ENCODE results near the gene PDE6C. TPM values are rescaled to one million over a fixed set of nuclear protein-coding genes. Genes with fewer than 3 reads are reported as not detected.

PDE6C gene
- total RNA-seq, 2 donors from 2014 or later: not detected

DNA sequence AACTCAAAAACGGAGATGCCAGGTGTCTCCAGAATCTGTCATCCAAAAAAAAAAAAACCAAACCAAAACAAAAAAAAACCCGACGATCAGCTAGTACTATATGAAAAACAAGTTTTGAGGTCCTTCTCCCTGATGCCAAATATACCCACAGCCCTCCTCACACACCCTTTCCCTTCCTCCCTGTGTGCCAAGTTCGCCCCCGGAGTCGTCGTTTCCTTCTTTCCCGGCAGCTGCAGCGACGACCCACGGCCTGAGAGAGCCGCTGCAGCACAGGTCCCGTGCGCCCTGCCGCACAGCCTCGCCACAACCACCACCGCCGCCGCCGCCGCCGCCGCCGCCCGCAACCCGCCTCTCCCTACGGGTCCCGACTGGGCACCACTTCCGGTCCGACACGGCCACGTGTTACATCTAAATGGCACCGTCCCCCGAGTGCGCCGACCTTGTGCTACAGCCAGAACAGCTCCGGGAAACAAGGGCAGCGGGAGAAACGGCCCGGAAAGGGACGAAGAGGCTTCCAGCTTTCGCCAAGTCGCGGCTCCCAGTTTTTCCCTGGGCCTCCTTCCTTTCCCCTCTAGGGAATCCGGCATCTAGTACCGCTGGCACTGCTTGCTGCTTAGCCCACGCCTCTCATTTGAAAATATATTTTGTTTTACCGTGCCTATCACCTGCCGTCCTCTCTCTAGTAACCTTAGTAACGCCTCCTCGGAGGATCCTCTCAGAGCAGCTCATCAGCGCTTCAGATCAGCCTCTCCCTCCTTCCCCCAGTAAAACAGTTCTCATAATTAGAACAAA lies 90.1 kb downstream of the PDE6C start, which contains the start of gene FRA10AC1:
TSS of gene FRA10AC1 (minus strand) at position 383 of the 792 bp plus-strand sequence. CDS start 2,486 bp downstream, outside the sequence.
- TF ChIP-seq, protein P1, sequence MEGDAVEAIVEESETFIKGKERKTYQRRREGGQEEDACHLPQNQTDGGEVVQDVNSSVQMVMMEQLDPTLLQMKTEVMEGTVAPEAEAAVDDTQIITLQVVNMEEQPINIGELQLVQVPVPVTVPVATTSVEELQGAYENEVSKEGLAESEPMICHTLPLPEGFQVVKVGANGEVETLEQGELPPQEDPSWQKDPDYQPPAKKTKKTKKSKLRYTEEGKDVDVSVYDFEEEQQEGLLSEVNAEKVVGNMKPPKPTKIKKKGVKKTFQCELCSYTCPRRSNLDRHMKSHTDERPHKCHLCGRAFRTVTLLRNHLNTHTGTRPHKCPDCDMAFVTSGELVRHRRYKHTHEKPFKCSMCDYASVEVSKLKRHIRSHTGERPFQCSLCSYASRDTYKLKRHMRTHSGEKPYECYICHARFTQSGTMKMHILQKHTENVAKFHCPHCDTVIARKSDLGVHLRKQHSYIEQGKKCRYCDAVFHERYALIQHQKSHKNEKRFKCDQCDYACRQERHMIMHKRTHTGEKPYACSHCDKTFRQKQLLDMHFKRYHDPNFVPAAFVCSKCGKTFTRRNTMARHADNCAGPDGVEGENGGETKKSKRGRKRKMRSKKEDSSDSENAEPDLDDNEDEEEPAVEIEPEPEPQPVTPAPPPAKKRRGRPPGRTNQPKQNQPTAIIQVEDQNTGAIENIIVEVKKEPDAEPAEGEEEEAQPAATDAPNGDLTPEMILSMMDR (IDR thresholded peaks at IDR 0.05): no peak
- peak within 1 kb of the TSS; percentile 74 to 81 for H3K9ac ChIP-seq (ENCODE audit: low read depth in 2 of 2, low read length in 2 of 2)
- peak; percentile 94 for DNase-seq
- intact Hi-C loops (cut with DNase I): loop anchor here (5.0 kb wide), 1 partner anchor 115 kb away; no protein-coding TSS in a partner anchor
- peak within 1 kb of the TSS; percentile 61 for H3K4me3 ChIP-seq
- H3K27me3 ChIP-seq: no peaks in the 10 kb centered on the region
- H3K36me3 ChIP-seq: peaks cover 3% of the 10 kb centered on the region
- no peaks in the 10 kb centered on the region for H3K9me3 ChIP-seq
- peak within 1 kb of the TSS; percentile 76 for H3K27ac ChIP-seq
- peaks cover 8% of the 10 kb centered on the region for H3K4me1 ChIP-seq

DNA sequence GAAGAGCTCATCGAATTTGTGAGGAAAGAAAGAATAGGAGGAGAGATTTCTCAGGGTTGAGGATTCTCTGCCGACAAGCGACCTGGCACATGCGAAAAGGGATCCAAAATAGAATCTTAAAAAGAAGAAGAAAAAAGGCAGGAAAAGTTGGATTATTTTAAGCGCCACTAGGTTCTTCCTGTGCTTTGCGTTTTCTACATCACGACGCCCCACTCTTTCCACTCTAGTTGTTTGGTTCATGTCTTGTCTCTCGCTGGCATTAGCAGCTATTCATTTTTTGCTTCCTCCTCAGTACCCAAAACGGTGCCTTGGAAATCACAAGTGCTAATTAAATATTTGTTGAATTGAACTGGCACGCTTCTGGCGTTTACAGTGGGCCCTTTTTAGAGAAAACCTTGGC lies 90.7 kb downstream of the PDE6C start:
- TF ChIP-seq, protein P1 (IDR thresholded peaks at IDR 0.05): no peak
- Histone ChIP-seq H3K27me3 (no peaks in the 10 kb centered on the region), H3K9ac (ENCODE audit: low read depth in 2 of 2, low read length in 2 of 2) (peak overlapping the region; percentile 60 to 74), H3K36me3 (peaks cover 2% of the 10 kb centered on the region), H3K27ac (peak overlapping the region; percentile 76), H3K4me1 (peaks cover 8% of the 10 kb centered on the region), H3K4me3 (peak overlapping the region; percentile 61), H3K9me3 (no peaks in the 10 kb centered on the region)
- intact Hi-C loops (cut with DNase I): loop anchor here (5.0 kb wide), 1 partner anchor 114 kb away; no protein-coding TSS in a partner anchor
- DNase-seq: peak; percentile 21

DNA sequence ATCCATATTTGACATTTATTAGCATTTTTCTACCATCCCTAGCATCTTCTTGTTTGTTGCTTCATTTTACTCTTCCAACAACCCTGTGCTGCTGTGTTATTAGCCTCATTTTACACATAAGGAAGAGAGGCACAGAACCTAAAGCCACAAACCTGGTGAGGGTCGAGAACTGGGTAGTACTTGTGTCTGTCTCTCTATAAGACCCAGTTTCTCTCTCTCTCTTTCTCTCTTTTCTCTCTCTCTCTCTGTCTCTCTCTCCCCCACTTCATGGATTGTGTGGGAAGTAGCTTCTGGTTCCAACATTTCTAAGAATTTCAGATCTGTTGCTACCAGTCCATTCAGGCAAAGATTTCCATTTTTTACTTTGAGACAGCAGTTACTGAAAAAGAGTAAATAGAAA lies 91.5 kb downstream of the PDE6C start:
- no peak overlapping the region for H3K4me3 ChIP-seq

DNA sequence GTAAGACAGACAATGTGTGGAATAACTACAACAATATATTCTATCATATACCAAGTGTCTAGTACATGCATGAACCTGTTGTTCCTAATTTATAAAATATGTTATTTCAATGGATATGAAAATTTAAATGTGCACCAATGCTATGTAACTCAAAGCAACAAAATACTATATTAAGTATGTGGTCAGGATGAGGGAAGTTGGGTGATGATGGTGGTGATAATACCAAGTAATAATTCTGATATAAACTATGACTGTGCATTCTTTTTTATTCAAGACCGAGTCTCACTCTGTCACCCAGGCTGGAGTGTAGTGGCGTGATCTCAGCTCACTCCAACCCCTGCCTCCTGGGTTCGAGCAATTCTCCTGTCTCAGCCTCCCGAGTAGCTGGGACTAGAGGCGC lies 92.1 kb downstream of the PDE6C start:
- TF ChIP-seq, protein P1 (IDR thresholded peaks at IDR 0.05): no peak
- Histone ChIP-seq H3K4me1 (peaks cover 8% of the 10 kb centered on the region), H3K36me3 (no peaks in the 10 kb centered on the region), H3K27ac (no peak overlapping the region), H3K9me3 (no peaks in the 10 kb centered on the region), H3K4me3 (no peak overlapping the region), H3K27me3 (no peaks in the 10 kb centered on the region), H3K9ac (ENCODE audit: low read depth in 2 of 2, low read length in 2 of 2) (no peak overlapping the region)
- DNase-seq: no peak
- intact Hi-C loops (cut with DNase I): loop anchor here (5.0 kb wide), 1 partner anchor 113 kb away; no protein-coding TSS in a partner anchor

More for the DNA sequence above, 91.5 kb downstream of the PDE6C start:
- Histone ChIP-seq H3K4me1 (peaks cover 8% of the 10 kb centered on the region), H3K36me3 (no peaks in the 10 kb centered on the region), H3K27me3 (no peaks in the 10 kb centered on the region), H3K27ac (no peak overlapping the region), H3K9me3 (no peaks in the 10 kb centered on the region), H3K9ac (ENCODE audit: low read depth in 2 of 2, low read length in 2 of 2) (no peak overlapping the region)
- intact Hi-C loops (cut with DNase I): loop anchor here (5.0 kb wide), 1 partner anchor 113 kb away; no protein-coding TSS in a partner anchor
- TF ChIP-seq, protein P1 (IDR thresholded peaks at IDR 0.05): no peak
- DNase-seq: no peak

DNA sequence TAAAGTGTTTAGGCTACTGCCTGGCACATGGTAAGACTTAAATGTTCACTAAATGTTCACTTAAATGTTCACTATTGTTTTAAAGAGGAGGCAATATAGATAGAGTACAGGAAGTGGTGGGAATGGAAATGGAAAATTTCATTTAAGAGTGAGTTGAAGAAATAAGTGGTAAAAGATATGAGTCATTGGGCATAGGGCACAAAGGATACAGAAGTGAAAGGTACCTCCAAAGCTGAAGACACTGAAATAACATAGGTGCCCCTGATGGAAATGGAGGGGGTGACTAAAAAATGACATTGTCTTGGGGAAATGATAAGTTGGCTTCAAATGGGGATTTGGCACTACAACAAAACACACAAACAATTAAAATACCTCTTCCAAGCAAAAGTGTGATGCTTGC lies 95.3 kb downstream of the PDE6C start:
- no peaks in the 10 kb centered on the region for H3K36me3 ChIP-seq
- DNase-seq: no peak
- no peaks in the 10 kb centered on the region for H3K27me3 ChIP-seq
- H3K9me3 ChIP-seq: no peaks in the 10 kb centered on the region
- H3K4me3 ChIP-seq: no peak overlapping the region
- H3K9ac ChIP-seq (ENCODE audit: low read depth in 2 of 2, low read length in 2 of 2): no peak overlapping the region
- TF ChIP-seq, protein P1 (IDR thresholded peaks at IDR 0.05): no peak
- intact Hi-C loops (cut with DNase I): no loop called here
- no peak overlapping the region for H3K27ac ChIP-seq
- H3K4me1 ChIP-seq: no peaks in the 10 kb centered on the region

Measured in colonic mucosa (tissue), 4 donors.